Spleen (tissue), 11 donors: ENCODE data around the gene SLC25A4. TPM values are rescaled to one million over a fixed set of nuclear protein-coding genes. Genes with fewer than 3 reads are reported as not detected.
"Not testable (repeated sequence)": the region's sequence is repeated elsewhere in the genome, so short reads cannot be mapped to it uniquely, and the experiment has no call there.

Experiments
- DNase-seq: peaks from one replicate; pipeline ENCODE4 v3.0.0-alpha.2; 2020
- H3K27ac ChIP-seq, 8 donors: fragments of 200-600 bp; sonication (generic) in 7 of 8; 1 replicate in 4 of 8; 2 replicates in 4 of 8; pipeline versions ENCODE4 v1.5.0 to v1.8.0; 2016 to 2021; ENCODE audit warnings: inconsistent platforms in 4 of 8, mild to moderate bottlenecking in 4 of 8, moderate library complexity in 1 of 8
- H3K27me3 ChIP-seq, 7 donors: fragments of 200-600 bp; sonication (generic) in 6 of 7; replicated peaks in 1 of 7; 1 replicate in 4 of 7; 2 replicates in 3 of 7; pipeline versions ENCODE4 v1.5.0 to v1.8.0; 2016 to 2021; ENCODE audit warnings: inconsistent platforms in 3 of 7, mild to moderate bottlenecking in 1 of 7
- H3K36me3 ChIP-seq, 6 donors: fragments of 200-600 bp; sonication (generic) in 5 of 6; 1 replicate in 4 of 6; 2 replicates in 2 of 6; pipeline versions ENCODE4 v1.5.0 to v1.8.0; 2016 to 2021; ENCODE audit warnings: inconsistent platforms in 2 of 6
- H3K4me1 ChIP-seq, 6 donors: fragments of 200-600 bp; sonication (generic) in 5 of 6; 1 replicate in 3 of 6; 2 replicates in 3 of 6; pipeline versions ENCODE4 v1.5.0 to v1.8.0; 2016 to 2021; ENCODE audit warnings: inconsistent platforms in 3 of 6
- H3K4me3 ChIP-seq, 8 donors: fragments of 200-600 bp; sonication (generic) in 7 of 8; 1 replicate in 4 of 8; 2 replicates in 4 of 8; pipeline versions ENCODE4 v1.5.0 to v1.8.0; 2016 to 2021; ENCODE audit warnings: inconsistent platforms in 4 of 8, mild to moderate bottlenecking in 4 of 8, moderate library complexity in 2 of 8
- H3K9me3 ChIP-seq, 8 donors: fragments of 200-600 bp; sonication (generic) in 7 of 8; 1 replicate in 4 of 8; 2 replicates in 4 of 8; pipeline versions ENCODE4 v1.5.0 to v1.8.0; 2016 to 2021; ENCODE audit warnings: inconsistent platforms in 4 of 8
- CTCF ChIP-seq, 11 experiments: fragments of 200-600 bp in 7 of 11; fragments of 450-650 bp in 4 of 11; sonication (generic) in 4 of 11; IDR thresholded peaks in 8 of 11; conservative IDR thresholded peaks in 3 of 11; 1 replicate in 7 of 11; 2 replicates in 4 of 11; pipeline versions ENCODE4 v1.4.0 to v1.8.0; 2016 to 2021; ENCODE audit warnings: antibody characterized with exemption in 11 of 11, inconsistent platforms in 4 of 11, mild to moderate bottlenecking in 1 of 11
- POLR2A ChIP-seq, 3 donors: fragments of 450-650 bp; IDR thresholded peaks; one replicate each; pipeline ENCODE4 v1.5.1; 2017; ENCODE audit warnings: antibody characterized with exemption in 3 of 3, mild to moderate bottlenecking in 1 of 3
- POLR2AphosphoS5 ChIP-seq, 3 donors: sonication (generic); formaldehyde crosslinking; IDR thresholded peaks; one replicate each; pipeline ENCODE4 v1.5.1; 2017; ENCODE audit warnings: antibody characterized with exemption in 3 of 3
- WGBS, 5 donors: extraction: QIAGEN DNeasy Blood & Tissue Kit in 3 of 5; methylation state at CpG; one replicate each; pipeline versions ENCODE4 v1.1.5 to v1.1.7; 2013 to 2018; 5-methylcytosine and 5-hydroxymethylcytosine counted together
- intact Hi-C: fragments of 100-400 bp; cut with DNase I; formaldehyde crosslinking; loops from one replicate; pipeline ENCODE4 v1.15.0; 2023; ENCODE audit warnings: low total_unique reads
- polyA plus RNA-seq, 3 donors: library from polyadenylated mRNA; stranded (reverse); fragments of 200-250 nt; gene quantifications; one replicate each; pipeline ENCODE4 v1.2.1, GENCODE V29; 2013
- total RNA-seq, 7 donors: library from RNA; depleted of rRNA in 3 of 7; stranded (reverse); fragments of >200 nt in 3 of 7; fragmentation: NEBNext Ultra II Directional in 4 of 7; extraction: Animal tissue kit (Norgen Biotek cat#: 25700) in 4 of 7; gene quantifications; one replicate each; pipeline versions ENCODE4 v1.1.0 to v1.2.1, GENCODE V29; 2016 to 2021
- donor health status: healthy with polysubstance abuse.
- donor health status: DM: no; HTN: no; CAD: no; lungs with moderate emphysema.
- donor health status: DM: no; HTN: no; CAD: no.
- donor health status: Bipolar disorder and iron deficiency.
- donor health status: healthy.
- donor health status: DM: no; HTN: no; CAD: no.
- donor health status: DM: yes; HTN: yes; CAD: no.

Gene SLC25A4
- total and polyA plus RNA-seq, 10 donors = 6.2 to 17.2 (median 11.0) TPM

- TF ChIP-seq POLR2A (IDR thresholded peaks at IDR 0.05) (no peak), POLR2AphosphoS5 (IDR thresholded peaks at IDR 0.05) (no peak), CTCF (IDR thresholded peaks at IDR 0.05 in 8 of 11, conservative IDR thresholded peaks at IDR 0.05 in 3 of 11) (no peak)
- Histone ChIP-seq H3K9me3 (no peaks in the 10 kb centered on the region), H3K4me1 (peaks cover 0 to 49% (median 6%) of the 10 kb centered on the region in 6 donors), H3K4me3 (no peak overlapping the region), H3K27ac (no peak overlapping the region), H3K36me3 (peaks cover 0 to 45% (median 22%) of the 10 kb centered on the region in 6 donors), H3K27me3 (no peaks in the 10 kb centered on the region)
- no peak for DNase-seq
- 31 to 63% (median 49%) methylated on average over 1 of the region's 1 CpG for WGBS, 5 donors
- intact Hi-C loops = no loop called here
These were observed 49.0 kb downstream of the SLC25A4 start for GRCh38 chr4:185192059-185192458.

DNA sequence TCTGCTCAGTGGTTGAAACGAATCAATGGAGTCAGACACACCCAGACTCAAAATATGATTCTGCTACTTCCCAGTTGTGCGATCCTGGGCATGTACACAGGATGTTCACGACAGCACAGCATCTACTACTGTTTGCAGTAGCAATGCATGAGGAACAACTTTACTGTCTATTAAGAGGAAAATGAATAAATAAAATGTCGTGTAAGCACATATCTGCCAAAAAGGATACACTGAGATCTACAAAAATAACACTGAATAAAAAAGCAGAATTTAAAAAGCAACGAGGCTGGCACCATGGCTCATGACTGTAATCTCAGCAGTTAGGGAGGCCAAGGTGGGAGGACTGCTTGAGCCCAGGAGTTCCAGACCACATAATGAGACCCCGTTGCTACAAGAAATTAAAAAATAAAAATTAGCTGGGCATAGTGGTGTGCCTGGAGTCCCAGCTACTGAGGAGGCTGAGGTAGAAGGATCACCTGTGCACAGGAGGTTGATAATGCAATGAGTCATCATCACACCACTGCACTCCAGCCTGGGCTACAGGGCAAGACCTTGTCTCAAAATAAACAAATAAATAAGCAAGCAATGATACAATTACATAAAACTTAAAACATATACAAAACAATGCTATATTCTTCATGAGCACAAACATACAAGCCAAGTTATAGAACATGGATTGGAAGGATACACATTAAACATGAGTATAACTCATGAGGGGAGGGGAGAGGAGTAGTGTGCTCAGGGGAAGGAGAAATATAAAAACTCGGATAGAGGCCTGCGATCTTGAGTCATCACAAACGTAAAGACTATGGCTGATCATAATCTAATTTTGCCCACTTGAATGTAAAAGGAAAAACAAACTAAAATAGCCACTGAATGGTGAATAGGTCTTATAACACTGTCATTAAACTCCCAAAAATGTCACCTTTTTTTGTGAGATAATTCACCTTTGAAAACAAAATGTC, 52.1 kb downstream of the SLC25A4 start:
- H3K27me3 ChIP-seq = no peaks in the 10 kb centered on the region
- intact Hi-C loops = no loop called here
- peaks cover 0 to 16% (median 7%) of the 10 kb centered on the region in 6 donors for H3K36me3 ChIP-seq
- H3K27ac ChIP-seq = no peak overlapping the region
- H3K9me3 ChIP-seq = no peaks in the 10 kb centered on the region
- WGBS, 5 donors = 68 to 82% (median 79%) methylated on average over 9 of the region's 9 CpGs
- peaks cover 0 to 32% (median 6%) of the 10 kb centered on the region in 6 donors for H3K4me1 ChIP-seq
- H3K4me3 ChIP-seq = no peak overlapping the region
- DNase-seq = no peak
- no peak for TF ChIP-seq POLR2A (IDR thresholded peaks at IDR 0.05)
- TF ChIP-seq POLR2AphosphoS5 (IDR thresholded peaks at IDR 0.05) = no peak

DNA sequence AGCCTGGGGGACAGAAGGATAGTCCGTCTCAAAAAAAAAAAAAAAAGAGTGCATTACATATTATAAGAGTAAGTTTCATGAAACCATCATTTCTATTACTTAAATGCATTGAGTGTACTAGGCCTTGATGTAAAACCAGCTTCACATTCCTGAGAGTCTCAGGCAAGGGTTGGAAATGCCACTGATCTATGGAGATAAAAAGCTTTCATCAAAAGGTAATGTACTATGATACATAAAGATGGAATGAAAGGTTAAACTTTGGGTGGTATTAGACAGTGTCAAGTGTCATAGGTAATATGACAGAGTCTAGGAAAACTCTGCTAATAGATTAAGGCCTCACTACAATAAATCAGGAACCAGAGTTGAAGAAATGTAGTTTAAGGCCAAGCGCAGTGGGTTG, 53.4 kb downstream of the SLC25A4 start:
- peaks cover 0 to 15% (median 0%) of the 10 kb centered on the region in 6 donors for H3K36me3 ChIP-seq
- no peak for DNase-seq
- no peak overlapping the region for H3K27ac ChIP-seq
- intact Hi-C loops = no loop called here
- no peak overlapping the region for H3K4me3 ChIP-seq
- H3K27me3 ChIP-seq = no peaks in the 10 kb centered on the region
- TF ChIP-seq CTCF (IDR thresholded peaks at IDR 0.05 in 8 of 11, conservative IDR thresholded peaks at IDR 0.05 in 3 of 11) = no peak
- TF ChIP-seq POLR2AphosphoS5 (IDR thresholded peaks at IDR 0.05) = no peak
- no peak for TF ChIP-seq POLR2A (IDR thresholded peaks at IDR 0.05)
- no peaks in the 10 kb centered on the region for H3K9me3 ChIP-seq
- H3K4me1 ChIP-seq = peaks cover 0 to 25% (median 10%) of the 10 kb centered on the region in 6 donors
- 92 to 100% (median 94%) methylated on average over 2 of the region's 2 CpGs for WGBS, 5 donors

- Histone ChIP-seq H3K36me3 (peaks cover 0 to 15% (median 0%) of the 10 kb centered on the region in 6 donors), H3K4me1 (peaks cover 0 to 31% (median 21%) of the 10 kb centered on the region in 6 donors)
- H3K9me3 ChIP-seq, intact Hi-C loops, H3K27me3 ChIP-seq, H3K4me3 ChIP-seq, DNase-seq, H3K27ac ChIP-seq: not testable (repeated sequence)
- WGBS, 5 donors = 87 to 95% (median 92%) methylated on average over 4 of the region's 4 CpGs
These were observed 55.1 kb downstream of the SLC25A4 start for GRCh38 chr4:185198189-185198588.

Other genes with a start within 250 kb of the SLC25A4 start
- not detected for gene HELT, start 124.8 kb upstream of the SLC25A4 start, total RNA-seq
- gene HELT, start 124.8 kb upstream of the SLC25A4 start, polyA plus RNA-seq = under 1 TPM in 2 of 3 donors, not detected in 1; 0.20 to 0.26 TPM
- gene CFAP97, start 60.7 kb downstream of the SLC25A4 start, total RNA-seq = 10 to 100 TPM; 34.0 to 48.6 (median 40.6) TPM
- gene CFAP97, start 60.7 kb downstream of the SLC25A4 start, polyA plus RNA-seq = 10 to 100 TPM in 1 of 3 donors, 1 to 10 TPM in 2; 4.8 to 12.4 (median 8.0) TPM
- 10 to 100 TPM; 24.3 to 49.6 (median 36.7) TPM for gene SNX25, start 66.3 kb downstream of the SLC25A4 start, total RNA-seq
- gene SNX25, start 66.3 kb downstream of the SLC25A4 start, polyA plus RNA-seq = 10 to 100 TPM in 2 of 3 donors, 1 to 10 TPM in 1; 9.6 to 16.0 (median 14.1) TPM